Adrenal gland (tissue), 5 donors: ENCODE results near the gene LRFN5.

Experiments
- POLR2A ChIP-seq, 2 donors: fragments of 450-650 bp; IDR thresholded peaks; one replicate each; pipeline ENCODE4 v1.6.1; 2017; ENCODE audit warnings: antibody characterized with exemption in 2 of 2, mild to moderate bottlenecking in 2 of 2, moderate library complexity in 1 of 2
- TF ChIP-seq, protein P1 (sequence below), 6 experiments: fragments of 450-650 bp in 4 of 6; fragments of 200-600 bp in 2 of 6; sonication (generic) in 1 of 6; IDR thresholded peaks; 1 replicate in 5 of 6; 2 replicates in 1 of 6; pipeline versions ENCODE4 v1.5.1 to v1.8.0; 2016 to 2021; ENCODE audit warnings: antibody characterized with exemption in 6 of 6, mild to moderate bottlenecking in 2 of 6, moderate library complexity in 1 of 6
- donor health status: DM: no; HTN: no; CAD: no.

DNA sequence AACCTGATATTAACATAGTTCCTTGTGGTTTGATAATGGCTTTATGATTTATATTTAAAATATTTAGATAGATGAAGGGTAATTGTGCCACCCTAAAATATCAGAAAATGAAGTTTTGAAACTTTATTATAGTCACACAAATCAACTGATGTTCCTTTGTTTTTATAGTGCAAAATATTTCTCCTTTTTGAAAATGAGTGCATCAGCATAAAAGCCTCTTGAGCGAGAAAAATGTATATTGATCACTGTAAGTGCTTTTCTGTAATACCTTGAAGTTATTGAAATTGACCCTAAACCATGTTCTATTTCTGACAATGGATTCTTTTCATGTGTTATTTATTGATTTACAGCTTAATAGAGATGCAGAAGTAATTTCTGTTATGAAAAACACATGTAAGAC lies 35.0 kb downstream of the LRFN5 start:
- TF ChIP-seq, protein P1, sequence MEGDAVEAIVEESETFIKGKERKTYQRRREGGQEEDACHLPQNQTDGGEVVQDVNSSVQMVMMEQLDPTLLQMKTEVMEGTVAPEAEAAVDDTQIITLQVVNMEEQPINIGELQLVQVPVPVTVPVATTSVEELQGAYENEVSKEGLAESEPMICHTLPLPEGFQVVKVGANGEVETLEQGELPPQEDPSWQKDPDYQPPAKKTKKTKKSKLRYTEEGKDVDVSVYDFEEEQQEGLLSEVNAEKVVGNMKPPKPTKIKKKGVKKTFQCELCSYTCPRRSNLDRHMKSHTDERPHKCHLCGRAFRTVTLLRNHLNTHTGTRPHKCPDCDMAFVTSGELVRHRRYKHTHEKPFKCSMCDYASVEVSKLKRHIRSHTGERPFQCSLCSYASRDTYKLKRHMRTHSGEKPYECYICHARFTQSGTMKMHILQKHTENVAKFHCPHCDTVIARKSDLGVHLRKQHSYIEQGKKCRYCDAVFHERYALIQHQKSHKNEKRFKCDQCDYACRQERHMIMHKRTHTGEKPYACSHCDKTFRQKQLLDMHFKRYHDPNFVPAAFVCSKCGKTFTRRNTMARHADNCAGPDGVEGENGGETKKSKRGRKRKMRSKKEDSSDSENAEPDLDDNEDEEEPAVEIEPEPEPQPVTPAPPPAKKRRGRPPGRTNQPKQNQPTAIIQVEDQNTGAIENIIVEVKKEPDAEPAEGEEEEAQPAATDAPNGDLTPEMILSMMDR (IDR thresholded peaks at IDR 0.05) = no peak
- no peak for TF ChIP-seq POLR2A (IDR thresholded peaks at IDR 0.05)
